ENCODE measurements around the gene RPS23.

Gene RPS23

GRCh38 chr5:82290908-82291307, 12.8 kb upstream of the RPS23 start:
- ChIA-PET CTCF (no interaction called here), POLR2A (no interaction called here)
- Histone ChIP-seq H3K4me1 (ENCODE audit: control extremely low read depth in 1 of 4, control insufficient read depth in 4 of 4, insufficient read depth in 4 of 4, low read length in 3 of 4) (no peaks in the 10 kb centered on the region), H3K4me3 (ENCODE audit: control insufficient read depth in 1 of 7, extremely low read depth in 1 of 7, insufficient read depth in 4 of 7, low read depth in 2 of 7, low read length in 6 of 7) (no peak overlapping the region), H3K9me3 (ENCODE audit: control extremely low read depth in 1 of 5, control insufficient read depth in 4 of 5, insufficient read depth in 2 of 5, low read depth in 1 of 5, low read length in 4 of 5) (no peaks in the 10 kb centered on the region), H3K27me3 (replicated peaks in 2 of 5; ENCODE audit: control insufficient read depth in 4 of 5, insufficient read depth in 5 of 5, low read length in 4 of 5) (no peaks in the 10 kb centered on the region), H3K36me3 (ENCODE audit: control insufficient read depth in 4 of 4, insufficient read depth in 4 of 4, low read length in 3 of 4) (no peaks in the 10 kb centered on the region), H3K27ac (ENCODE audit: insufficient read depth in 1 of 2, low read depth in 1 of 2, low read length in 2 of 2, poor library complexity in 1 of 2, severe bottlenecking in 2 of 2) (no peak overlapping the region)
- 100% methylated on average over 3 of the region's 6 CpGs for WGBS (ENCODE audit: insufficient coverage)
- no peak for DNase-seq

DNA sequence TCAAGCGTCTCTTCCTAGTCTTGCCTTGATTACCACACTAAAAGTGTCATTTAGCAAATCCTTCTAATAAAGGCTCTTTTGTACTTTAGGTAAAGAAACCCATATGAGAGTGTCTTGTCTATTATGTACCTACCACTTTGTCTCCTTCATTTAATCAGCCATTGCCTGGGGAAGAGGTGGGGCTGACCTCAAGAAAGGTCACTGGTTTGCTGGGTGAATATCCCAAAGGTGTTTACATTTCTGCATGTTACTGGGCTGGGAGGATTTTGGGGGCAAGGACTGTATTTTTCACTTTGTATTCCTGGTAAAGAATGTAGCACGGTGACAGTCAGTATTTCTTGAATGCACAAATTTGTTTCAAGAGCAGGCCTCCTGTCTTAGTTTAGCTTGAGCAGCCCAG, 11.9 kb upstream of the RPS23 start:
- CTCF ChIA-PET = no interaction called here

DNA sequence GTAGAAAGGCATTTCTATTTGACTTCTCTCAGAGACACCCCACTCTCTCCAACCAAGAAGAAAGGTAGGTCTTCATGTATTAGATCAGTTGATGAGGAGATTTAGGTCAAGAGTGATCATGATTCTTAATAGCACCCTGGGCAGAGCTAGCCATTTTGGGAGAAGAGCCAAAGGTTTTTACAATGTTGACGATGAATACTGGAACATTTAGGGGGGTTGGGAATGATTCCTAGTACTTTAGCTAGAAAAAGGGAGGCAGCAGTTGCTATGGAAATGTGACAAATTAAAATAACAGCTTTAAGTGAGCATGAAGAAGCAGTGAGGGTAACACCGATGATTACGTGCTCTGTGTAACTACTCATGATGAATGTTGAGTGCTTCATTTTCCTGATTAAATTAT, 9.5 kb upstream of the RPS23 start:
- ChIA-PET CTCF (no interaction called here), POLR2A (interaction anchor here (1.2 kb wide), 1 partner anchor 9 kb away, joined by 3 read pairs; the partner anchor contains the start of gene RPS23)
- 100% methylated on average over 1 of the region's 3 CpGs for WGBS (ENCODE audit: insufficient coverage)
- no peaks in the 10 kb centered on the region for H3K27me3 ChIP-seq (replicated peaks in 2 of 5; ENCODE audit: control insufficient read depth in 4 of 5, insufficient read depth in 5 of 5, low read length in 4 of 5)
- H3K4me1 ChIP-seq (ENCODE audit: control extremely low read depth in 1 of 4, control insufficient read depth in 4 of 4, insufficient read depth in 4 of 4, low read length in 3 of 4) = no peaks in the 10 kb centered on the region
- no peak overlapping the region for H3K27ac ChIP-seq (ENCODE audit: insufficient read depth in 1 of 2, low read depth in 1 of 2, low read length in 2 of 2, poor library complexity in 1 of 2, severe bottlenecking in 2 of 2)
- DNase-seq = no peak
- no peaks in the 10 kb centered on the region for H3K9me3 ChIP-seq (ENCODE audit: control extremely low read depth in 1 of 5, control insufficient read depth in 4 of 5, insufficient read depth in 2 of 5, low read depth in 1 of 5, low read length in 4 of 5)
- no peak overlapping the region for H3K4me3 ChIP-seq (ENCODE audit: control insufficient read depth in 1 of 7, extremely low read depth in 1 of 7, insufficient read depth in 4 of 7, low read depth in 2 of 7, low read length in 6 of 7)
- no peaks in the 10 kb centered on the region for H3K36me3 ChIP-seq (ENCODE audit: control insufficient read depth in 4 of 4, insufficient read depth in 4 of 4, low read length in 3 of 4)

More for the DNA sequence above, 11.9 kb upstream of the RPS23 start:
- Histone ChIP-seq H3K9me3 (ENCODE audit: control extremely low read depth in 1 of 5, control insufficient read depth in 4 of 5, insufficient read depth in 2 of 5, low read depth in 1 of 5, low read length in 4 of 5) (no peaks in the 10 kb centered on the region), H3K27ac (ENCODE audit: insufficient read depth in 1 of 2, low read depth in 1 of 2, low read length in 2 of 2, poor library complexity in 1 of 2, severe bottlenecking in 2 of 2) (no peak overlapping the region), H3K4me1 (ENCODE audit: control extremely low read depth in 1 of 4, control insufficient read depth in 4 of 4, insufficient read depth in 4 of 4, low read length in 3 of 4) (no peaks in the 10 kb centered on the region), H3K4me3 (ENCODE audit: control insufficient read depth in 1 of 7, extremely low read depth in 1 of 7, insufficient read depth in 4 of 7, low read depth in 2 of 7, low read length in 6 of 7) (no peak overlapping the region), H3K36me3 (ENCODE audit: control insufficient read depth in 4 of 4, insufficient read depth in 4 of 4, low read length in 3 of 4) (no peaks in the 10 kb centered on the region), H3K27me3 (replicated peaks in 2 of 5; ENCODE audit: control insufficient read depth in 4 of 5, insufficient read depth in 5 of 5, low read length in 4 of 5) (no peaks in the 10 kb centered on the region)
- POLR2A ChIA-PET = no interaction called here
- WGBS (ENCODE audit: insufficient coverage) = 100% methylated on average over 1 of the region's 2 CpGs
- DNase-seq = no peak

DNA sequence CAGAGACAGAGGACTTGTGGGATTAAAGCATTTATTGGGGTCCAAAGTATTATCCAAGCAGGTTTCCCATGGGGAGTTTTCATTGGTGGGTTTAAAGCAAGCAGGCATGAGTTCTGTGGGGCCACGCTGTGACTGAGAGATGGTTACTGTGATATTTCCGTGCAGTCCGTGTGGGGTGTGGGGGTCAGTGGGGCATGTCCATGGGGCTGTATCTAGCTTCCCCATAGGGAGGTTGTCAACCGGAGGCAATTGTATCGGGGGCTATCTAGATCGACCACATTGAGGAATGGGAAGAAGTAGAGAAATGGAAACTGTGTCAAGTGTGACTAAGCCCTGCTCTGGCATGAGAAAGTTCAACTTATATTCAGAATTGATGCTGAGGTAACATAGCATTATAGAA, 7.1 kb upstream of the RPS23 start:
- H3K27me3 ChIP-seq (replicated peaks in 2 of 5; ENCODE audit: control insufficient read depth in 4 of 5, insufficient read depth in 5 of 5, low read length in 4 of 5) = no peaks in the 10 kb centered on the region
- H3K9me3 ChIP-seq (ENCODE audit: control extremely low read depth in 1 of 5, control insufficient read depth in 4 of 5, insufficient read depth in 2 of 5, low read depth in 1 of 5, low read length in 4 of 5) = no peaks in the 10 kb centered on the region
- DNase-seq = no peak
- ChIA-PET CTCF (no interaction called here), POLR2A (no interaction called here)
- H3K4me3 ChIP-seq (ENCODE audit: control insufficient read depth in 1 of 7, extremely low read depth in 1 of 7, insufficient read depth in 4 of 7, low read depth in 2 of 7, low read length in 6 of 7) = no peak overlapping the region
- H3K27ac ChIP-seq (ENCODE audit: insufficient read depth in 1 of 2, low read depth in 1 of 2, low read length in 2 of 2, poor library complexity in 1 of 2, severe bottlenecking in 2 of 2) = no peak overlapping the region
- no peaks in the 10 kb centered on the region for H3K36me3 ChIP-seq (ENCODE audit: control insufficient read depth in 4 of 4, insufficient read depth in 4 of 4, low read length in 3 of 4)
- 80% methylated on average over 3 of the region's 6 CpGs for WGBS (ENCODE audit: insufficient coverage)
- H3K4me1 ChIP-seq (ENCODE audit: control extremely low read depth in 1 of 4, control insufficient read depth in 4 of 4, insufficient read depth in 4 of 4, low read length in 3 of 4) = no peaks in the 10 kb centered on the region

GRCh38 chr5:82283893-82284292, 5.7 kb upstream of the RPS23 start:
- ChIA-PET CTCF (interaction anchor here (1.2 kb wide), 1 partner anchor 28 kb away, joined by 3 read pairs; no protein-coding TSS in a partner anchor), POLR2A (no interaction called here)
- no CpG with 5 or more reads among the region's 2 CpGs for WGBS (ENCODE audit: insufficient coverage)

DNA sequence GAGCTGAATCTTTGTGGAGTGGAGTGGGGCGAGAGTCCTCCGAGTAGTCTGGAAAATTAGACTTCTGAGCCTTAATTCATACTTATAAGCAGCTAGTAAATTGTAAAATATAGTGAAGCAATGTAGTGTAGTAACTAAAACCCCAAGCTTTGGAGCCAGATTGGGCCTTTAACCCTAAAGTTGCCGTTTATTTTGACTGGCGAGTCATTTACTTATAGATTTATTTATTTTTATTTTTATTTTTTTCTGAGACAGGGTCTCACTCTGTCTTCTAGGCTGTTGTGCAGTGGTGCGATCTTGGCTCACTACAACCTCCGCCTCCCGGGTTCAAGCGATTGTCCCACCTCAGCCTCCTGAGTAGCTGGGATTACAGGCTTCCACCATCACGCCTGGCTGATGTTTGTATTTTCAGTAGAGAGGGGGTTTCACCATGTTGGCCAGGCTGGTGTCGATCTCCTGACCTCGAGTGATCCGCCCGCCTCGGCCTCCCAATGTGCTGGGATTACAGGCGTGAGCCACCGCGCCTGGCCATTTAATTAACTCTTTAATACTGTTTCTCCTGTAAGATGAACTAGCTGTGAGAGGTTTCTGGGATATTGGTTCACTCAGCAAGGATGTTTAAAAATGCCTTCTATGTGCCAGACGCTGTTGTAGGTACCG, 687 bp upstream of the RPS23 start:
- DNase-seq = no peak
- ChIA-PET CTCF (interaction anchor here (0.9 kb wide), 1 partner anchor 364 kb away, joined by 3 read pairs; no protein-coding TSS in a partner anchor), POLR2A (interaction anchor here (0.6 to 1.3 kb wide), 2 partner anchors 8 to 14 kb away, joined by 3 to 4 read pairs; no protein-coding TSS in a partner anchor)
- Histone ChIP-seq H3K27ac (ENCODE audit: insufficient read depth in 1 of 2, low read depth in 1 of 2, low read length in 2 of 2, poor library complexity in 1 of 2, severe bottlenecking in 2 of 2) (peak overlapping the region; percentile 78 to 94), H3K9me3 (ENCODE audit: control extremely low read depth in 1 of 5, control insufficient read depth in 4 of 5, insufficient read depth in 2 of 5, low read depth in 1 of 5, low read length in 4 of 5) (no peaks in the 10 kb centered on the region), H3K27me3 (replicated peaks in 2 of 5; ENCODE audit: control insufficient read depth in 4 of 5, insufficient read depth in 5 of 5, low read length in 4 of 5) (no peaks in the 10 kb centered on the region), H3K4me1 (ENCODE audit: control extremely low read depth in 1 of 4, control insufficient read depth in 4 of 4, insufficient read depth in 4 of 4, low read length in 3 of 4) (peaks cover 8 to 27% (median 16%) of the 10 kb centered on the region in 4 experiments), H3K4me3 (ENCODE audit: control insufficient read depth in 1 of 7, extremely low read depth in 1 of 7, insufficient read depth in 4 of 7, low read depth in 2 of 7, low read length in 6 of 7) (peak overlapping the region; percentile 59 to 99 (median 89)), H3K36me3 (ENCODE audit: control insufficient read depth in 4 of 4, insufficient read depth in 4 of 4, low read length in 3 of 4) (peaks cover 16 to 36% (median 22%) of the 10 kb centered on the region in 4 experiments)
- whole genome bisulfite sequencing (ENCODE audit: insufficient coverage) = 50% methylated on average over 7 of the region's 19 CpGs

More at GRCh38 chr5:82283893-82284292, 5.7 kb upstream of the RPS23 start:
- DNase-seq = no peak
- H3K9me3 ChIP-seq (ENCODE audit: control extremely low read depth in 1 of 5, control insufficient read depth in 4 of 5, insufficient read depth in 2 of 5, low read depth in 1 of 5, low read length in 4 of 5) = no peaks in the 10 kb centered on the region
- H3K4me3 ChIP-seq (ENCODE audit: control insufficient read depth in 1 of 7, extremely low read depth in 1 of 7, insufficient read depth in 4 of 7, low read depth in 2 of 7, low read length in 6 of 7) = no peak overlapping the region
- no peak overlapping the region for H3K27ac ChIP-seq (ENCODE audit: insufficient read depth in 1 of 2, low read depth in 1 of 2, low read length in 2 of 2, poor library complexity in 1 of 2, severe bottlenecking in 2 of 2)
- H3K4me1 ChIP-seq (ENCODE audit: control extremely low read depth in 1 of 4, control insufficient read depth in 4 of 4, insufficient read depth in 4 of 4, low read length in 3 of 4) = peaks cover 0 to 7% (median 3%) of the 10 kb centered on the region in 4 experiments
- no peaks in the 10 kb centered on the region for H3K36me3 ChIP-seq (ENCODE audit: control insufficient read depth in 4 of 4, insufficient read depth in 4 of 4, low read length in 3 of 4)
- H3K27me3 ChIP-seq (replicated peaks in 2 of 5; ENCODE audit: control insufficient read depth in 4 of 5, insufficient read depth in 5 of 5, low read length in 4 of 5) = no peaks in the 10 kb centered on the region

- Histone ChIP-seq H3K4me1 (ENCODE audit: control extremely low read depth in 1 of 4, control insufficient read depth in 4 of 4, insufficient read depth in 4 of 4, low read length in 3 of 4) (peaks cover 8 to 27% (median 16%) of the 10 kb centered on the region in 4 experiments), H3K27ac (ENCODE audit: insufficient read depth in 1 of 2, low read depth in 1 of 2, low read length in 2 of 2, poor library complexity in 1 of 2, severe bottlenecking in 2 of 2) (peak overlapping the region; percentile 78 to 94), H3K4me3 (ENCODE audit: control insufficient read depth in 1 of 7, extremely low read depth in 1 of 7, insufficient read depth in 4 of 7, low read depth in 2 of 7, low read length in 6 of 7) (peak overlapping the region; percentile 59 to 99 (median 89)), H3K27me3 (replicated peaks in 2 of 5; ENCODE audit: control insufficient read depth in 4 of 5, insufficient read depth in 5 of 5, low read length in 4 of 5) (no peaks in the 10 kb centered on the region), H3K36me3 (ENCODE audit: control insufficient read depth in 4 of 4, insufficient read depth in 4 of 4, low read length in 3 of 4) (peaks cover 16 to 36% (median 27%) of the 10 kb centered on the region in 4 experiments), H3K9me3 (ENCODE audit: control extremely low read depth in 1 of 5, control insufficient read depth in 4 of 5, insufficient read depth in 2 of 5, low read depth in 1 of 5, low read length in 4 of 5) (no peaks in the 10 kb centered on the region)
- POLR2A ChIA-PET = interaction anchor here (0.5 kb wide), 1 partner anchor 62 kb away, joined by 3 read pairs; no protein-coding TSS in a partner anchor
- peak in 1 of 3 donors; percentile 16 for DNase-seq
- WGBS (ENCODE audit: insufficient coverage) = 2% methylated on average over 15 of the region's 15 CpGs
- CTCF ChIA-PET = interaction anchor here (2.3 kb wide), 1 partner anchor 18 kb away, joined by 6 read pairs; no protein-coding TSS in a partner anchor
Observed at GRCh38 chr5:82277613-82277986, 554 bp downstream of the RPS23 start.
